Gastroesophageal sphincter (tissue), 3 donors: ENCODE results near the gene CASQ2.

ENCODE experiments used
- EP300 ChIP-seq: sonication (generic); formaldehyde crosslinking; IDR thresholded peaks from one replicate; pipeline ENCODE4 v1.6.1; 2017; ENCODE audit warnings: antibody characterized with exemption, mild to moderate bottlenecking
- POLR2A ChIP-seq, 2 donors: fragments of 450-650 bp; IDR thresholded peaks; one replicate each; pipeline ENCODE4 v1.6.1; 2017; ENCODE audit warnings: antibody characterized with exemption in 2 of 2, mild to moderate bottlenecking in 2 of 2, moderate library complexity in 1 of 2
- POLR2AphosphoS5 ChIP-seq: sonication (generic); formaldehyde crosslinking; IDR thresholded peaks from one replicate; pipeline ENCODE4 v1.6.1; 2017; ENCODE audit warnings: antibody characterized with exemption
- TF ChIP-seq, protein P1 (sequence below), 4 experiments: fragments of 200-600 bp in 2 of 4; fragments of 450-650 bp in 2 of 4; sonication (generic) in 1 of 4; IDR thresholded peaks; one replicate each; pipeline ENCODE4 v1.5.1; 2017 to 2019; ENCODE audit warnings: antibody characterized with exemption in 4 of 4, mild to moderate bottlenecking in 2 of 4, moderate library complexity in 2 of 4

DNA sequence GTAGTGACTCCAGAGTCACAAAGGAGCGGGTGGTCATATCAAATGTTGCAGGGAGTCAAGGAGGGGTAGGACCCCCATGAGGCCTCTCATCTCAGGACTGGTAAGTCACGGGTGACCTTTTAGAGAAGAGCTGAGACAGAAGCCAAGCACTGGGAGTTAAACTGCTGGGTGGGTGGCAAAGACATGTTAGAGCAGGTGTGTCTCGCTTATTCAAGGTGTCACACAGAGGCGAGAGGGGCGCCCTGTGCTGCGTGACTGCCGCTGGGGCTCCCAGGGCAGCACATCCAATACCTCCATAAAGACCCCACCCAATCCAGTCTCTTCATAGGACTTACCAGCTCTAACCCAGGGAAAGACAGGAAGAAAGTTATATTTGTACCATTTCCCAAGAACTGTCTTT is 15.2 kb downstream of the CASQ2 start:
- TF ChIP-seq, protein P1, sequence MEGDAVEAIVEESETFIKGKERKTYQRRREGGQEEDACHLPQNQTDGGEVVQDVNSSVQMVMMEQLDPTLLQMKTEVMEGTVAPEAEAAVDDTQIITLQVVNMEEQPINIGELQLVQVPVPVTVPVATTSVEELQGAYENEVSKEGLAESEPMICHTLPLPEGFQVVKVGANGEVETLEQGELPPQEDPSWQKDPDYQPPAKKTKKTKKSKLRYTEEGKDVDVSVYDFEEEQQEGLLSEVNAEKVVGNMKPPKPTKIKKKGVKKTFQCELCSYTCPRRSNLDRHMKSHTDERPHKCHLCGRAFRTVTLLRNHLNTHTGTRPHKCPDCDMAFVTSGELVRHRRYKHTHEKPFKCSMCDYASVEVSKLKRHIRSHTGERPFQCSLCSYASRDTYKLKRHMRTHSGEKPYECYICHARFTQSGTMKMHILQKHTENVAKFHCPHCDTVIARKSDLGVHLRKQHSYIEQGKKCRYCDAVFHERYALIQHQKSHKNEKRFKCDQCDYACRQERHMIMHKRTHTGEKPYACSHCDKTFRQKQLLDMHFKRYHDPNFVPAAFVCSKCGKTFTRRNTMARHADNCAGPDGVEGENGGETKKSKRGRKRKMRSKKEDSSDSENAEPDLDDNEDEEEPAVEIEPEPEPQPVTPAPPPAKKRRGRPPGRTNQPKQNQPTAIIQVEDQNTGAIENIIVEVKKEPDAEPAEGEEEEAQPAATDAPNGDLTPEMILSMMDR (IDR thresholded peaks at IDR 0.05) = no peak
- TF ChIP-seq EP300 (no peak), POLR2AphosphoS5 (no peak), POLR2A (IDR thresholded peaks at IDR 0.05) (no peak)
